GM23338 (cell line): ENCODE data around the gene FMN1. TPM values are rescaled to one million over a fixed set of nuclear protein-coding genes. Genes with fewer than 3 reads are reported as not detected.

ENCODE experiments used
- ATAC-seq: fragments of 200-7000 bp; cut with Tn5 transposase; 3 replicates; pipeline ENCODE4 v1.9.1; 2020
- DNase-seq: peaks from one replicate; pipeline ENCODE4 v3.0.0-alpha.2; 2015; ENCODE audit warnings: low spot score
- H2AFZ ChIP-seq: fragments of 200-600 bp; sonication (generic); 2 replicates; pipeline ENCODE4 v1.8.0; 2016; ENCODE audit warnings: antibody characterized with exemption, mild to moderate bottlenecking, moderate library complexity
- H3F3A ChIP-seq: fragments of 200-600 bp; sonication (generic); replicated peaks from 2 replicates; pipeline ENCODE4 v1.8.0; 2017; ENCODE audit warnings: antibody characterized with exemption, mixed run types, low read depth
- H3K27ac ChIP-seq: fragments of 200-600 bp; sonication (generic); 2 replicates; pipeline ENCODE4 v1.6.1; 2016; ENCODE audit warnings: low read depth
- H3K27me3 ChIP-seq: fragments of 200-600 bp; sonication (generic); 2 replicates; pipeline ENCODE4 v1.8.0; 2016; ENCODE audit warnings: mild to moderate bottlenecking, mixed run types, moderate library complexity; ENCODE audit not compliant: insufficient read depth
- H3K36me3 ChIP-seq: fragments of 200-600 bp; sonication (generic); 2 replicates; pipeline ENCODE4 v1.8.0; 2016; ENCODE audit warnings: mild to moderate bottlenecking; ENCODE audit not compliant: insufficient read depth
- H3K4me1 ChIP-seq: fragments of 200-600 bp; sonication (generic); 2 replicates; pipeline ENCODE4 v1.8.0; 2016; ENCODE audit warnings: mild to moderate bottlenecking, moderate library complexity; ENCODE audit not compliant: insufficient read depth
- H3K4me2 ChIP-seq: fragments of 200-600 bp; sonication (generic); 2 replicates; pipeline ENCODE4 v1.7.1; 2017; ENCODE audit warnings: mixed run types
- H3K4me3 ChIP-seq: fragments of 200-600 bp; sonication (generic); 2 replicates; pipeline ENCODE4 v1.6.1; 2016; ENCODE audit warnings: mixed run types
- H3K79me2 ChIP-seq: fragments of 200-600 bp; sonication (generic); replicated peaks from 2 replicates; pipeline ENCODE4 v1.8.0; 2017; ENCODE audit warnings: mild to moderate bottlenecking; ENCODE audit not compliant: insufficient read depth
- H3K9me2 ChIP-seq: fragments of 200-600 bp; sonication (generic); 2 replicates; pipeline ENCODE4 v1.8.0; 2017; ENCODE audit not compliant: insufficient read depth
- H4K20me1 ChIP-seq: fragments of 200-600 bp; sonication (generic); replicated peaks from 2 replicates; pipeline ENCODE4 v1.8.0; 2017; ENCODE audit warnings: mild to moderate bottlenecking; ENCODE audit not compliant: insufficient read depth
- H3K27ac Mint-ChIP-seq: 2 replicates; pipeline ENCODE4 v1.8.0; 2020; ENCODE audit warnings: inconsistent platforms, mild to moderate bottlenecking, moderate library complexity, mixed read lengths
- H3K27me3 Mint-ChIP-seq: 3 replicates; pipeline ENCODE4 v1.8.0; 2022; ENCODE audit warnings: low read depth, mild to moderate bottlenecking, moderate library complexity, mixed read lengths, inconsistent platforms; ENCODE audit not compliant: insufficient read depth, poor library complexity
- H3K36me3 Mint-ChIP-seq: 3 replicates; pipeline ENCODE4 v1.8.0; 2021; ENCODE audit warnings: low read depth, mild to moderate bottlenecking, inconsistent platforms, moderate library complexity, mixed read lengths
- H3K4me1 Mint-ChIP-seq: 3 replicates; pipeline ENCODE4 v1.8.0; 2020; ENCODE audit warnings: mild to moderate bottlenecking, inconsistent platforms, mixed read lengths
- H3K4me3 Mint-ChIP-seq: 3 replicates; pipeline ENCODE4 v1.8.0; 2021; ENCODE audit warnings: moderate library complexity, mild to moderate bottlenecking, inconsistent platforms, mixed read lengths
- H3K9me3 Mint-ChIP-seq: 3 replicates; pipeline ENCODE4 v1.8.0; 2020; ENCODE audit warnings: moderate library complexity, mild to moderate bottlenecking, inconsistent platforms, mixed read lengths
- CREB1 ChIP-seq: fragments of 250-450 bp; sonication (Bioruptor Pico); IDR thresholded peaks from 2 replicates; pipeline ENCODE4 v1.5.0; 2020; ENCODE audit warnings: low read depth, mild to moderate bottlenecking, moderate library complexity
- ETS1 ChIP-seq: IDR thresholded peaks from 2 replicates; pipeline ENCODE4 v1.6.1; 2016; ENCODE audit warnings: antibody characterized with exemption
- EZH2 ChIP-seq: fragments of 200-600 bp; sonication (generic); IDR thresholded peaks from one replicate; pipeline ENCODE4 v1.8.0; 2017; ENCODE audit warnings: antibody characterized with exemption, mild to moderate bottlenecking, low read depth; ENCODE audit not compliant: unreplicated experiment
- EZH2phosphoT487 ChIP-seq: fragments of 200-600 bp; sonication (generic); IDR thresholded peaks from one replicate; pipeline ENCODE4 v1.8.1; 2018; ENCODE audit warnings: antibody characterized with exemption; ENCODE audit not compliant: unreplicated experiment
- JUNB ChIP-seq: IDR thresholded peaks from one replicate; pipeline ENCODE4 v1.6.1; 2016; ENCODE audit warnings: antibody characterized with exemption; ENCODE audit not compliant: unreplicated experiment
- NANOG ChIP-seq: IDR thresholded peaks from 2 replicates; pipeline ENCODE4 v1.6.1; 2016; ENCODE audit warnings: antibody characterized with exemption, borderline replicate concordance
- POLR2AphosphoS5 ChIP-seq: IDR thresholded peaks from 2 replicates; pipeline ENCODE4 v1.6.1; 2016; ENCODE audit warnings: antibody characterized with exemption, low read depth
- STAT1 ChIP-seq: IDR thresholded peaks from one replicate; pipeline ENCODE4 v1.6.1; 2016; ENCODE audit warnings: antibody characterized with exemption; ENCODE audit not compliant: unreplicated experiment
- ZNF114 ChIP-seq: fragments of 250-450 bp; sonication (Bioruptor Pico); IDR thresholded peaks from 2 replicates; pipeline ENCODE4 v1.5.0; 2020; ENCODE audit warnings: mild to moderate bottlenecking, moderate library complexity
- ZNF331 ChIP-seq: fragments of 250-450 bp; sonication (Bioruptor Pico); IDR thresholded peaks from 2 replicates; pipeline ENCODE4 v1.5.0; 2020; ENCODE audit warnings: low read depth, mild to moderate bottlenecking, moderate library complexity
- ZNF462 ChIP-seq: fragments of 250-450 bp; sonication (Bioruptor Pico); IDR thresholded peaks from 2 replicates; pipeline ENCODE4 v1.5.0; 2020; ENCODE audit warnings: mild to moderate bottlenecking, moderate library complexity
- polyA plus RNA-seq: library from polyadenylated mRNA; unstranded; fragments of >200 nt; fragmentation: Nextera tagmentation; extraction: Ambion mirVana; gene quantifications from 2 replicates; pipeline ENCODE4 v1.2.1, GENCODE V29; 2016
- total RNA-seq: library from RNA; depleted of rRNA; stranded (reverse); fragments of >200 nt; shearing (Covaris generic); gene quantifications from 2 replicates; pipeline ENCODE4 v1.2.3, GENCODE V29; 2014
- TF ChIP-seq, protein P1 (sequence below): IDR thresholded peaks from one replicate; pipeline ENCODE4 v1.6.1; 2018; ENCODE audit warnings: antibody characterized with exemption; ENCODE audit not compliant: unreplicated experiment
- TF ChIP-seq, protein P2 (sequence below), 2 experiments: fragments of 200-600 bp in 1 of 2; sonication (generic) in 1 of 2; conservative IDR thresholded peaks; 2 replicates each; pipeline versions ENCODE4 v1.5.1 to v1.6.1; 2016 to 2017; ENCODE audit warnings: antibody characterized with exemption in 2 of 2, low read depth in 2 of 2, mild to moderate bottlenecking in 2 of 2, moderate library complexity in 1 of 2

The FMN1 gene
- total and polyA plus RNA-seq, 2 experiments from 2014 or later: 1.2 to 1.6 TPM

GRCh38 chr15:33109345-33109744, 85.2 kb downstream of the FMN1 start:
- no peak for ATAC-seq

More at GRCh38 chr15:33109345-33109744, 85.2 kb downstream of the FMN1 start:
- Mint-ChIP-seq H3K36me3 (no peaks in the 10 kb centered on the region; the same call in 2 of the 3 replicates), H3K27me3 (no peaks in the 10 kb centered on the region), H3K4me1 (peaks cover 11% of the 10 kb centered on the region; the same call in 2 of the 3 replicates), H3K9me3 (no peaks in the 10 kb centered on the region; the same call in 2 of the 3 replicates), H3K27ac (no peak overlapping the region), H3K4me3 (no peak overlapping the region)
- Histone ChIP-seq H4K20me1 (no peaks in the 10 kb centered on the region), H3K79me2 (no peaks in the 10 kb centered on the region), H3K4me3 (no peak overlapping the region), H3K9me2 (no peaks in the 10 kb centered on the region), H3K27ac (no peak overlapping the region), H3K4me1 (peaks cover 14% of the 10 kb centered on the region), H3K27me3 (no peaks in the 10 kb centered on the region), H3F3A (no peaks in the 10 kb centered on the region), H3K4me2 (no peak overlapping the region), H3K36me3 (no peaks in the 10 kb centered on the region), H2AFZ (no peak overlapping the region)
- TF ChIP-seq POLR2AphosphoS5: no peak
- TF ChIP-seq EZH2phosphoT487: no peak
- TF ChIP-seq NANOG: no peak
- TF ChIP-seq ETS1: no peak
- TF ChIP-seq EZH2: no peak
- TF ChIP-seq CREB1 (CRISPR knock-in tag): no peak
- no peak for TF ChIP-seq ZNF114 (CRISPR knock-in tag)
- TF ChIP-seq JUNB: no peak
- TF ChIP-seq, protein P1, sequence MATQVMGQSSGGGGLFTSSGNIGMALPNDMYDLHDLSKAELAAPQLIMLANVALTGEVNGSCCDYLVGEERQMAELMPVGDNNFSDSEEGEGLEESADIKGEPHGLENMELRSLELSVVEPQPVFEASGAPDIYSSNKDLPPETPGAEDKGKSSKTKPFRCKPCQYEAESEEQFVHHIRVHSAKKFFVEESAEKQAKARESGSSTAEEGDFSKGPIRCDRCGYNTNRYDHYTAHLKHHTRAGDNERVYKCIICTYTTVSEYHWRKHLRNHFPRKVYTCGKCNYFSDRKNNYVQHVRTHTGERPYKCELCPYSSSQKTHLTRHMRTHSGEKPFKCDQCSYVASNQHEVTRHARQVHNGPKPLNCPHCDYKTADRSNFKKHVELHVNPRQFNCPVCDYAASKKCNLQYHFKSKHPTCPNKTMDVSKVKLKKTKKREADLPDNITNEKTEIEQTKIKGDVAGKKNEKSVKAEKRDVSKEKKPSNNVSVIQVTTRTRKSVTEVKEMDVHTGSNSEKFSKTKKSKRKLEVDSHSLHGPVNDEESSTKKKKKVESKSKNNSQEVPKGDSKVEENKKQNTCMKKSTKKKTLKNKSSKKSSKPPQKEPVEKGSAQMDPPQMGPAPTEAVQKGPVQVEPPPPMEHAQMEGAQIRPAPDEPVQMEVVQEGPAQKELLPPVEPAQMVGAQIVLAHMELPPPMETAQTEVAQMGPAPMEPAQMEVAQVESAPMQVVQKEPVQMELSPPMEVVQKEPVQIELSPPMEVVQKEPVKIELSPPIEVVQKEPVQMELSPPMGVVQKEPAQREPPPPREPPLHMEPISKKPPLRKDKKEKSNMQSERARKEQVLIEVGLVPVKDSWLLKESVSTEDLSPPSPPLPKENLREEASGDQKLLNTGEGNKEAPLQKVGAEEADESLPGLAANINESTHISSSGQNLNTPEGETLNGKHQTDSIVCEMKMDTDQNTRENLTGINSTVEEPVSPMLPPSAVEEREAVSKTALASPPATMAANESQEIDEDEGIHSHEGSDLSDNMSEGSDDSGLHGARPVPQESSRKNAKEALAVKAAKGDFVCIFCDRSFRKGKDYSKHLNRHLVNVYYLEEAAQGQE: no peak
- TF ChIP-seq STAT1: no peak
- TF ChIP-seq, protein P2, sequence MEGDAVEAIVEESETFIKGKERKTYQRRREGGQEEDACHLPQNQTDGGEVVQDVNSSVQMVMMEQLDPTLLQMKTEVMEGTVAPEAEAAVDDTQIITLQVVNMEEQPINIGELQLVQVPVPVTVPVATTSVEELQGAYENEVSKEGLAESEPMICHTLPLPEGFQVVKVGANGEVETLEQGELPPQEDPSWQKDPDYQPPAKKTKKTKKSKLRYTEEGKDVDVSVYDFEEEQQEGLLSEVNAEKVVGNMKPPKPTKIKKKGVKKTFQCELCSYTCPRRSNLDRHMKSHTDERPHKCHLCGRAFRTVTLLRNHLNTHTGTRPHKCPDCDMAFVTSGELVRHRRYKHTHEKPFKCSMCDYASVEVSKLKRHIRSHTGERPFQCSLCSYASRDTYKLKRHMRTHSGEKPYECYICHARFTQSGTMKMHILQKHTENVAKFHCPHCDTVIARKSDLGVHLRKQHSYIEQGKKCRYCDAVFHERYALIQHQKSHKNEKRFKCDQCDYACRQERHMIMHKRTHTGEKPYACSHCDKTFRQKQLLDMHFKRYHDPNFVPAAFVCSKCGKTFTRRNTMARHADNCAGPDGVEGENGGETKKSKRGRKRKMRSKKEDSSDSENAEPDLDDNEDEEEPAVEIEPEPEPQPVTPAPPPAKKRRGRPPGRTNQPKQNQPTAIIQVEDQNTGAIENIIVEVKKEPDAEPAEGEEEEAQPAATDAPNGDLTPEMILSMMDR (conservative IDR thresholded peaks at IDR 0.05; ENCODE audit: low read depth in 2 of 2): no peak
- TF ChIP-seq ZNF462 (CRISPR knock-in tag): no peak
- no peak for TF ChIP-seq ZNF331
- DNase-seq: no peak
